ENCODE measurements around the gene SIGLEC6. TPM values are rescaled to one million over a fixed set of nuclear protein-coding genes. Genes with fewer than 3 reads are reported as not detected.

SIGLEC6 gene
- total RNA-seq, 1 donor from 2014 or later = not detected

DNA sequence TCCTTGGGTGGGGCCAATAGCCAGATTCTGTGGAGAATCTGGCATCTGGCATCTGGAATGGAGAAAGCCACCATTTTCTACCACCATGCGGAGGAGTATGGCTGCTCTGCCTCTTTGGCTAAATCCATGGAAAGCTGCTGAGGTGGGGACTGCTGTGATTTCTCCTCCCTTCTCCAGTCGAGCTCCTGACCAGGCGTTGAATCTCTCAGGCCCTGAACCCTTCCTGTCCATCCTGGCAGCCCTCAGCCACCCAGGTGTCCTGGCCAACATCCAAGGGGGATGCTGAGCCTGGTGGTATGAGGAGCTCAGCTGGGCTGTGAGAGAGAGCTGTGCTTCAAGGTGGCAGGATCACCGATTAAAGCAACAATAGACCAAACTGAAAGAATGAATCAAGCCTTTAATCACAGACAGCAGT lies 17.4 kb upstream of the SIGLEC6 start:
- no peak for DNase-seq (ENCODE audit: low spot score)

DNA sequence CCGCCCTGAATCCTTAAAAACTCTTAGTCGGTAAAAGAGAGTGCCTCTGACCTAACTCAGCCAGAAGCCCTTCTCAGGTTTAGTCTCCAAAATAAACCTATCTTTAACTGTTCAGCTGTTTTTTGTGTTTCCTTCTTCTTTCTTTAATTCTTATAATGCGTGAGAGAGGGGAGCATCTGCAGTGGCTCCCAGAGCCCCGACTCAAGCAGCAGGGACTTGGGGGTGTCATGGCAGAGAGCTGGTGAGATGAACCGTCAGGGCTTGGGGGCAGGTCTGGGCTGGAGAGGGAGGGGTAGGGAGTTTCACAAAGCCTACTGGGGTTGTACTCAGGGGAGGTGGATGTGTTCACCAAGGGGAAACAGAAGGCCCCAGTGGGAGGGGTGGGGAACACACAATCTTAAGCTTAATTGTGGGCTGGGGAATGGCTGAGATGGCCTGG lies 16.8 kb upstream of the SIGLEC6 start:
- no peak for DNase-seq (ENCODE audit: low spot score)

DNA sequence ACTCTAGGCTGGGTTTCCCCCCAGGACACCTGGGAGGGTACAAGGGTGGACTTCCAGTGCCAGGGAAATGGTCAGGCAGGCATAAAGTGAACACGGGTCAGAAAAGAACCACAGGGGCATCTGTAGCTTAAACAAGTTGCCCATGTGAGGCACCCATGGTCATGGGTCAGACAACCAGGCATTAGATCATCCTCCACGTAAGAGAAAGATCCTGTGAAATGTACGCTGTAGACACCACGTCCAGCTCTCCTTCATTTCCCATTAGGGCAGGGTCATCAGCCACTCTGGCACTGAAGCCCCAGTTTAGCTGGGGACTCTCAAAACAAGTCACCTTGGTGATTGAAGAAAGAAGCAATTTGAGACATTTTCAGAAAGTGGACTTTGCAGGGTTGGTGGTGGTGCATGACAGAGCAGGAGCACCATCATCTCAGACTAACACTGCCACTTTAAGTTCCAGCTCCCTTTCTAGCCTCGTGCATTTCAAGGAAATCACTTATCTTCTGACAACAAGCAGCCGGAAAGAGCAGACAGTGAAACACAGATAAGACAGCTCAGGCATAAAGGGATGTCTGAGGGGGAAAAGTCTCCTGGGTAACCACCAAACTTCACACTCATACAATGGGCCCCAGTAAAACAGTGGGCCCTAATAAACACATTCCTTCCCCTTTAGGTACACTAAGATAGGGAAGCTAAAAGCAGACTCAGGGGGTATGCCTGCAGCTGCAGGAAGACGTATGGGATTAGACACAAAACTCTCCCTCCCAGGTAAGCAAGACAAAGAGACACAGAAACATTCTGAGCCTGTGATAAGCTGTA lies 16.1 kb upstream of the SIGLEC6 start:
- DNase-seq (ENCODE audit: low spot score) = no peak

DNA sequence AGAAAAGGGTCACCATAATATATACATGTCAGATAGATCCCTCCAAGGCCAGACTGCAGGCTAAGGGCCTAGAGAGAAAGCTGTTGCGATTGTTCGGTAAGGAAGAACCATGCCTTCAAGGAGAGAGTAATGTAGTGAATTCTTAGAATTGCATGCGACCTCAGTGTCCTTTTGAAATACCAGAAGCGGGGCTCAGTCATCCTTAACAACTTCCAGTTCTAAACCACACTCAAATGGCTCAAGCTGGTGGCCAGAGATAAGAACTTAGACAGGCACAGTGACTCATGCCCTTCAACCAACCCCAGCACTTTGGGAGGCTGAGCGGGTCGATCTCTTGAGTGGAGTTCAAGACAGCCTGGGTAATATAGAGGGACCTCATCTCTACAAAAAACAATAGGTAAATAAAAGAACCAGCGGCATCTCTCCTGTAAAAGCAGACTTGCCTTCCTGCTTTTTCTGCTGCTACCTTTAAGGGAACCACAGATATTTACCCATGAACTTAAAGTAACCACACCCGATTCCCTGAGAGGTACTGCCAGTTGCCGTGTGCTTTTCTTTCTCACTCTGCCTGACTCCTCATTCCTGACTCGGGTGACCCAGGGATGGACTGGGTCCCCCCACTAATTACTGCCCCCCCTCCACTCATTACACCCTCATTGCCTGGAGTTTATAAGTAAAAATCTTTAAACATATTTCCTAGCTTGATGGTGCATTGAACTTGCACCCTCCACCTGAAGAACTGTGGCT lies 15.4 kb upstream of the SIGLEC6 start:
- peak; percentile 5 for DNase-seq (ENCODE audit: low spot score)

DNA sequence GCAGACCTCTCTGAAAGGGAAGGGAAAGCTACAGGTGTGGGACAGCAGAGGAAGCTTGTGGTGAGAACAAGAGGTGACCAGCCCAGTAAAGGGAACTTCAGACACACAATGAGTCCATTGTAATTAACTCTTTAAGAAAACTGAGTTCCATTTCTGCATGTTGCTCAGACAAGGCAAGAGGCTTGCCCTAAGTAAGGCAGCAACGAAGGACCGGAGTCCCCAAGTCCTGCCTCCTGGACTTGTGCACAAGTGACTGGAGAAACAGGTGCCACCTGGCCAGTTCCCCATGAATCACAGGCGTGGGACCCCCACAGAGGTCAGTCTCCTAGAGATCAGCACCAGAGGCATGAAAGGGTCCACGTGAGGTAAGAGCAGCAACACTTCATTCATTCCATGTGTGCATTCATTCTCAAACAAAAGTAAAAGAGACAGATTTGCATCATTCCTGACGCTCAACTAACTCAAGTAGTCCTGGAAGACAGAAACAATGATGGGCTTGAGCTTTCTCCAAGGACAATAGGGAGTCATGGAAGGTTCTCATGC lies 14.7 kb upstream of the SIGLEC6 start:
- DNase-seq (ENCODE audit: low spot score) = no peak

DNA sequence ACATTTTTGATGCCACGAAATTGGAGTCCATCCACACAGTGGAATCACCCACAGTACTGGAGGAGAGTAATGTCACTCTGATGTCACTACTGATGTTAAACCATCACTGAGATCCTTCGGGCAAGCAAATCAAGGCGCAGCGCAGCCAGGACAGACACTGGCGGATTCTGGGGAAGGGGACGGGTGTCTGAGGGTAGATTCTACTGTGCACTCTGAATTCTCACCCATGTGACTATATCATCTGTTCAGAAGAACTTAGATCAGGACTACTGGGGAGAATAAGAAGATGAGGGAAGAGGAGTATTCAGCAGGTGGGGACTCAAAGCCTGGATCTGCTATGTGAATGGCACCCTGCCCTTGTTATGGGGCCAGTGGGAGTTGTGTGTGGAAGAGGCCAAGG lies 12.6 kb upstream of the SIGLEC6 start:
- no peak for DNase-seq (ENCODE audit: low spot score)

DNA sequence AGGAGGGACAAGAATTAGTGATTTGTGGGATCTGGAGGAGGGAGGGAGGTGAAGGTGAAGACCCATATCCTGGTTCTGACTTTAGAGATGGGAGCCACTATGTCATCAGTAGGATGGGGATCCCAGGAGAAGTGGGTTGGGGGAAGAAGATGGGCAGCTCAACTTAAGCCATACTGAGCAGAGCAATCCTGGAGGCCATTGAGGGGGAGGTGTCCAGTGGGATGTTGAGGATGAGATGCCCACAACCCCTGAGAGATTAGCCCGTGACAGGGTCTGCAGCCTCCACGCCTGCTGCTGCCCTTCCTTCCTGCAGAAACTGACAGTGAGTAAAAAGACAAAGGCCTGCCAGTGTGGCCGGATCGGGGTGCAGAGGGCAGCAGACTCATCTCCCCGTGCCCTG lies 11.2 kb upstream of the SIGLEC6 start:
- no peak for DNase-seq (ENCODE audit: low spot score)

DNA sequence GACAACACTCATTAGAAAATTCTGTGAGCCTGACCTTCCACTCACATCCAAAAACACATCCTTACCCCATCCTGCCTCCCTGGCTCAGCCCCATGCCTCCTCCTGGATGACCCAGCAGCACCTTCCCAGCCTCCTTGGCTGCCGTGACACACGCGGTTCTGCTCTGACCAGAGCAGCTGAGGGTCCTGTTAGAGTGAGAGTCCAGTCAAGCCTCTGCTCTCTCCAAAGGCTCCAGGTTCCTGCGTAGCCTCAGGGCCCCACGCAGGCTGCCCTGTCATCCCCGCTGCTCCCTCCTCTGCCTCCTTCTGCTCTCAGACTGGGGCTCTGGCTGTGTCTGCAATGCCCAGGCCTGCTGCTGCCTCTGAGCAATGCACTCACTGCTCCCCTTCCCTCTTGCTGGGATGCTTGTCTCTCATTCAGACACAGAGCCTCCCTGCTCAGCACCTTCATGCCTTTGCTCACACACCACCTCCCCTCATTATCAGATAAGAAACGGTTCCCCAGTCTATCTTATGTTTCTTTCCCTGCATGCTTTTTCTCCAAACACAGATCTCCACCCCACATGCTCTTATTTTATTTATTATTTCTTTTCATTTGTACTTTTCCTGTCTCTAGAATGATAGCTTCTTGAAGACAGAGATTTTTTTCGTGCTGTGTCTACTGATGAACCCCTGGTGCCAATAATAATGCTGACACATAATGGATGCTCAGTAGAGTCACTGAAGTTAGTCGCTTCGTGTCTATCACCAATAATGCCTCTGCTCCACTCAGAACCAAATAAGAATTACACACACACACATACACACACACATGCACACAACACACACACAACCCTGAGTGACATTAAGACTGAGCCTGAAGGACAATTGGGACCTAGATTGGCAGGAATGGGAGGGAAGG lies 10.2 kb upstream of the SIGLEC6 start:
- no peak for DNase-seq (ENCODE audit: low spot score)

DNA sequence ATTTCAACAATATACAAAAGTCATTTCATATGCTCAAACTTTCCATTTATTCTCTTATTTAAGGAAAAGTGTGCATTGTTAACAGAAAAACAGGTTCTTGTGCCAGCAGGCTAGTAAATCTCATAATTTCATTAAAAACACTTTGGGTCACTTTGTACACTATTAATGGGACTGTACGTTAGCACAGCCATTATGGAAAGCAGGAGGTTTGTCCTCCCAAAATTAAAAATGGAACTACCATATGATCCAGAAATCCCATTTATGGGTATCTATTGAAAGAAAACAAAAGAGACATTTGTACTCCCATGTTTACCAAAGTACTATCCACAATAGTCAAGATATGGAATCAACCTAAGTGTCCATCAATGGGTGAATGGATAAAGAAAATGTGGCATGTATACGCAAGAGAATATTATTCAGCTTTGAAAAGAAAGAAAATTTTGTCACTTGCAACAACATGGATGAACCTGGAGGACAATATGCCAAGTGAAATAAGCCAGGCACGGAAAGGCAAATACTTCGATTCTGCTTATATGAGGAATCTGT lies 8.4 kb upstream of the SIGLEC6 start:
- DNase-seq (ENCODE audit: low spot score) = no peak

DNA sequence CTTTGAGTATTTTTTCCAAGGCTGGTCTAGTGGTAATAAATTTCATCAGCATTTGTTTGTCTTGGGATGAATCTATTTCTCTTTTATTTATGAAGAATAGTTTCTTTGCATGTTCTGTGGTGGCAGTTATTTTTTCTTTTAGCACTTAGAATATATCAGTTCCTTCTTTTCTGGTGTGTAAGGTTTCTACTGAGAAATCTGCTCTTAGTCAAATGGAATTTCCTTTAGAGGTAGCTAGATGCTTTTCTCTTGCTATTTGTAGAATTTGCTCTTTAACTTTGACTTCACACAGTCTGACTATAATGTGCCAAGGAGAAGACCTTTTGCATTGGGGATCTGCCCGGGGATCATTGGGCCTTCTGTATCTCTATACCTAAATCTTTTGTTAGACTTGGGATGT lies 4.1 kb upstream of the SIGLEC6 start:
- no peak for DNase-seq (ENCODE audit: low spot score)

DNA sequence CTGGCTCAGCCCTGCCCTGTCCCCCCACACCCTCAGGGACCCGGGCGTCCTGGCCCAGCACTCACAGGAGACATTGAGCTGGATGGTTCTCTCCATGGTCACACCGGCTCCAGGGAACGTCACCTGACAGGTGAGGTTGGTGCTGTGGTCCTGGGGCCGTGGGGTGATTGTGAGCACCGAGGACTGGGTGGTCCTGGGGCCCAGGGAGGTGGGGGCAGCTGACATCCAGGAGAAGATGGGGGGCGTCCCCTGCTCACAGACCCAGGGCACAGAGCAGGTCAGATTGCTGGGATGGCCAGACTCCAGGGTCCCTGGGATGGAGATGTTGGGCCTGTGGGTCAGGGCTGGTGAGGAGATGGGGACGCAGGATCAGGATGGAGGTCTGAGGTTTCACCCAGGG lies 854 bp downstream of the SIGLEC6 start:
- no peak for DNase-seq (ENCODE audit: low spot score)

DNA sequence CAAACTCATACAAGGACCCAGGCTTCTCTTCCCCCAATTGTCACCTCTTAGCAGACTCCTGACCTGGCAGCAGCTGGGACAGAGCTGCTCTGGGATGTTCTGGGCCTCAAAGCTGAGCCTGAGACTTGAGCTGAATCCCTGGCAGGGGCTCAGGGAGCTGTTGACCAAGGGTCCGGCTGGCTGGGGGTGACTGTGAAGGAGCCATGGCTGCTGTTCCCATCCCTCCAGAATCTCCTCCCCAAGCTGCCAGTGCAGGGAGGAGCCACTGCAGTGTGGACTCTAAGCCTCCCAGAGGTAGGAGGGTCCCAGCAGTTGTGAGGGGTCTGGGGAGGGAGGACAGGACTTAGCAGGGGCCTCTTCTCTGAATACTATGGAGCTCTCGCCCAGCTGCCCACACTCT lies 2.2 kb downstream of the SIGLEC6 start:
- no peak for DNase-seq (ENCODE audit: low spot score)

DNA sequence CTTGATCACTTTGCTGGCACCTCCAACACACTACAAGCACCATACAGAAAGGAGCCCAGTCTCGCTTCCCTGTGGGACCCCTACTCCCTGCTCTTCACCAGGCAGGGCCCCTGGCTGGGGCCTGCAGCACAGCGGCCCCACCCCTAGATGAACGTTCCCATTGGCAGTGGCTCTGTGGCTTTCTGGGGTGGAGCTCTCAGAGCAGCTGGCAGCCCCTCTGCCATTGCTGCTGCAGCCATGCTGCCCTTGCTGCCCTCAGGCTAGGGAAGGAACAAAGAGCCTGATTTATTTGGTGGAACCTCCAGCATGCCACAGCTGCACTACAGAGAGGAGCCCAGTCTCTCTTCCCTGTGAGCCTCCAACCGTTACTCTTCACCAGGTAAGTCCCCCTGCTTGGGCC lies 5.8 kb downstream of the SIGLEC6 start:
- DNase-seq (ENCODE audit: low spot score) = no peak

DNA sequence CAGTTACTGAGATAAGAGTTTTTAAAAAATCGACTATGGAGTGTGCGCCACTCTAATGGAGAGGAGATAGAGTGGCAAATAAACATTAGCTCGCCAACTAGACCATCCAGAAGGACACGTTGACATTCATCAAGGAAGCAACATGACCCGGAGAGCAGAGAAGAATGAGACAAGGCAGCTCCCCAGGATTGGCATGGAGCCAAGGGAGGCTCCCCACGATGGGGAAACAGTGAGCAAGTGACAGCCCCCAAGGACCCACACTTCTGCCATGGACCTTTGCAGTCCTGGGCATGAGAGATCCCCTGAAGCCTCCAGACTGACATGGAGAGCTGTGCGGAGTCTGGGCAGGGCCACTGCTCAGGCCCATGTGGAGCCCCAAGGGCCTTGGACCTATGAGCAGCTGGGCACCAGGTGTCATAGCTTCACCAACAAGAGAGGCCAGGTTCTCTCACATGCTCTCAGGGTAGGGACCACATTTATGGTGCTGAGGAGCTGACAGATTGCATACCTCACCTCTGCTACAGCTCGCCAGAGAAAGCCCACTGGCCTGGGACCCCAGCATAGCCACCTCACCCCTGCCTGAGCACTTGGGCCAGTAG lies 6.7 kb downstream of the SIGLEC6 start:
- no peak for DNase-seq (ENCODE audit: low spot score)

DNA sequence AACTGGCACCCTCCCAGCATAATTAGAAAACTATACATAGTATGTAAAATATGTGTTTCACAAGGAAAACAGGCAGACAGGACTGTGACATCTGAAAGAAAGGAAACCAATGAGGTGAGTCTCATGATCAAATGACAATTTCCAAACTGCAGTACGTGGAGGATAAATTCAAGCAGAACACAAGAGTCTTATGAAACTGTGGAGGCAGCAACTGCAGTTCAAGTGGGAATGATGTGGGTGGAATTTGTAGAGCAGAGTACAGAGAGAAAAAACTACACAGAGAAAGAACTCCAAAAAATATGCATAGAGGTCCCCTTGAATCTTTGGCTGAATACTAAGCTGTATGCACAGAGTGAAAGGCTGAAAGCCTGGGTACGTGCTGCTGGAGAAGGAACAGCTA lies 9.7 kb downstream of the SIGLEC6 start:
- no peak for DNase-seq (ENCODE audit: low spot score)

DNA sequence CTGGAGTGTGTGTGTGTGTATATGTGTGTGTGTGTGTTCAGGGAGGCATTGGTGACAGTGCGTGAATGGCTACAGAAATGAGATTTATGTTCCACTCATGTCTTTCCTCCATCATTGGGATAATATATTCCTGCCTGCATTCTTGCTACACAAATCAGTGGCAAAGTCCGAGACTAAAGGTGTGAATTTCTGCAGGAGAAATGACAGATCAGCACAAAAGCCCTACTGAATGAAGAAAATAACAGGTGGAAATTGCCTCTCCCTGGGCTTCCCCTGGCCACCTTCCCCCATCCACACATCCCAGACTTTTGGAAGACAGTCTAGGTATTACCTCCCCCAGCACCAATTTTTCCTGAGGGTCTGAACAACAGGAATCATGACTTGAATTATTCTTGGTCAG lies 10.1 kb downstream of the SIGLEC6 start:
- no peak for DNase-seq (ENCODE audit: low spot score)

DNA sequence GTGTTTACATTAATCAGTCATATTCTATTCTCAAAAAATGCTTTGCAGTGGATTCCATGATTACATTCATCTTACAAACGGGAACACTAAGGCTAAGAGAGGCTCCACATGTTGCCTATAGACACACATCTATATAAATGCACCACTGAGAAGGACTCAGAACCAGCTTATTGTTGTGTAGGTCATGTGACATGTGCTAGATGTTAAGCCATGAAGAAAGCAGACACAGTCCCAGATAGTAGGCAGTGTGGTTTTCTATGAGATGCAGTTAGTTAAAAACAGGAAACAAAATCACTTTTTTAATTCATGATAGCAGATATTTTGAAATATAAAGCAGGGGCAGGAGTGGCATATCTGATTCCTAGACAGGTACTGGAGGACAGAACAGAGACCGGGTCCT lies 10.7 kb downstream of the SIGLEC6 start:
- no peak for DNase-seq (ENCODE audit: low spot score)

DNA sequence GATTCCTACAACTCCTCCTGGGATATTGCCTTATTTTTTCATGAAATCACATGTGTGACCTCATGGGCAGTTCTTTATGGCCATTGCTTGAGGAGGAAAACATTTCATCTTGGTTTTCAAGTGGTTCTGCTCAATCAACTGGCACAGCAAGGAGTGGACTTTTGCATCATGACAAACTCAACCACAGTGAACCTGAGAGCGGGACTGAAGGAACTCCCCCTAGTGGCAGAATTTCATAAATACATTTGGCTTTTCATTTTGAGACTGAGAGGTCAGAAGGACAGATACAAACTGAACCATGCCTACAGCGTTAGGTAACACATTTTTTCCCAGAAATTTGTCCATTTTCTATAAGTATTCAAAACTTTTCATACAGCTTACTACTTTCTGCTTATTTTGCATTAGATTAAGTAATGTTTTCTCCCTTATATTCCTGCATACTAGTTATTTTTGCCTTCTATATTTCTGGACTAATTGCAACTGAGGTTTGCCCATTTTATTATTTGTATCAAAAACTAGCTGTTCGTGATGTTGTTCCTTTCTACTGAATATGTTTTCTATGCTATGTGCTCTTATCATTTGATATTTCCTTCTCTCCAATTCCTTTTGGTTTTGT lies 16.5 kb downstream of the SIGLEC6 start:
- DNase-seq (ENCODE audit: low spot score) = peak; percentile 67

DNA sequence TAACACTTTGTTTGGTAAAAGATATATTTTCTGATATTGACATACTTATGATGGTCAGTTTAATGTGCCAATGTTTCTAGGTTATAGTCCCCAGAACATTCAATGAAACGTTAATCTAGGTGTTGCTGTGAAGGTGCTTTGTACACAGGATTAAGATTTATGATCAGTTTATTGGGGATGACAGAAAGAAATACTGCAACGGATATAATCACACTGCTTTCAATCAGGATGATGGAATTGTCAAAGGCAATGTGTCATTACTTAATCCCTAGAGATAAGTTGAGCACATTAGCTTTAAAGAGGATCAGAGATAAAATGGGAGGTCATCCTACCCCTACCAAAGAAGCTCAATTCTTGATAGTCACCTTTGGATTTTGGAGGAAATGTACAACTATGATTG lies 17.5 kb downstream of the SIGLEC6 start:
- no peak for DNase-seq (ENCODE audit: low spot score)

DNA sequence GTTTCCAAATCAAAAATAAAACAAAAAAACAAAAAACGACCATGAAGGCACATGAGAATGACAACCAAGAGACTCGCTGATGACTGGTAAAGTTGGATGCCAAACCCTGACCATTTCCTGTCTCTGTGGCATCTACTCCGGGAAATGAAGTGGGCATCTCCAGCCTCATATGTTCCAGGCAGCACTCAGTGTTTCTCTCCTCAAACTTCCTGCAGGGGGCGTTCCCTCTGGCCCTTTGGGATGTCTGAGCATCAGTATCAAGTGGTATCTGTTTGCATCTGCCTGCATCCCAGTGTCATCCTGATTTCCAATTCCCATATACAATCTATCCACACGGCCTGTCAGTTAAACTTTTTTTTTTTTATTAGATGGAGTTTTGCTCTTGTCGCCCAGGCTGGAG lies 20.1 kb downstream of the SIGLEC6 start:
- no peak for DNase-seq (ENCODE audit: low spot score)

Data from umbilical cord (tissue), 2 donors.